Activated CD4-positive, alpha-beta T cell treated with anti-CD3 and anti-CD28 coated beads, Interleukin-2, amount 50 U/mL, for 16 hours (primary cell): ENCODE measurements around the gene APOBEC3F.
"Not testable (repeated sequence)": the region's sequence is repeated elsewhere in the genome, so short reads cannot be mapped to it uniquely, and the experiment has no call there.

Experiments
- DNase-seq: peaks from one replicate; pipeline ENCODE4 v3.0.0-alpha.2; 2020

Gene APOBEC3F

DNA sequence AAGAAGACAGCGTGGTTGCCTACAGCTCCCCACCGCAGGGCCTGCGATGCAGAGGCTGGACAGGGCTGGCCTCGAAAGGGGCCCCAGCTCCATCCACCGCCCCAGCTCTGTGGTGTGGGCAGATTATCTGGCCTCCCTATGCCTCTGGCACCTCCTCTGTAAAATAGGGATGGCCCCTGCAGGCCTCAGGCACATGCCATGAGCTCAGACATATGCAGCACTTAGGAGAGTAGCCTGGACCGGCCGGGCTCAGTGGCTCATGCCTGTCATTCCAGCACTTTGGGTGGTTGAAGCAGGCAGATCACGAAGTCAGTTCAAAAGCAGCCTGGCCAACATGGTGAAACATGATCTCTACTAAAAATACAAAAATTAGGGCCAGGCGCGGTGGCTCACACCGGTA lies 12.4 kb upstream of the APOBEC3F start:
- no peak for DNase-seq

DNA sequence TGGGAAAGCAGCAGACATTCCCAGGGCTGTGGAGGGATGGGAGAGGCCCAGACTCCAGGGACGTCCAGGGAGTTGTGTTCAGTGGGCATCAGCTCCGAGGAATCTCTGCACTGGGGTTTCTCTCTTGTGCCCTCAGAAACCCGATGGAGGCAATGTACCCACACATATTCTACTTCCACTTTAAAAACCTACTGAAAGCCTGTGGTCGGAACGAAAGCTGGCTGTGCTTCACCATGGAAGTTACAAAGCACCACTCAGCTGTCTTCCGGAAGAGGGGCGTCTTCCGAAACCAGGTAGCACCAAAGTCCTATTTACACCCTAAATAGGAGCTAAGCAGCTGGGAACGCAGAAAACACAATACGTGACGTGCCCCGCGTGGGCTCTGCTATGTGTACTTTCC lies 11.4 kb upstream of the APOBEC3F start:
- DNase-seq = no peak

DNA sequence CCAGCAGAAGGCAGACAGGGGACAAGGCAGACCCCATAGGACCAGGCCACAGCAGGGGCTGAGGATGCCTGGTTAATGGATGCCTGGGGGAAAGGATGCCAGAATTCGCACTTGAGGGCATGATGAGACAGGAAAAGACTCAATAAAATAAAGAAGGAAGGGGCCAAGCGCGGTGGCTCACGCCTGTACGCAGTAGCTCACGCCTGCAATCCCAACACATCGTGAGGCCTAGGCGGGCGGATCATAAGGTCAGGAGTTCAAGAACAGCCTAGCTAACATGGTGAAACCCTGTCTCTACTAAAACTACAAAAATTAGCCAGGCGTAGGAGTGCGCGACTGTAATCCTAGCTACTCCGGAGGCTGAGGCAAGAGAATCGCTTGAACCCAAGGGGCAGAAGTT lies 10.0 kb upstream of the APOBEC3F start:
- no peak for DNase-seq

DNA sequence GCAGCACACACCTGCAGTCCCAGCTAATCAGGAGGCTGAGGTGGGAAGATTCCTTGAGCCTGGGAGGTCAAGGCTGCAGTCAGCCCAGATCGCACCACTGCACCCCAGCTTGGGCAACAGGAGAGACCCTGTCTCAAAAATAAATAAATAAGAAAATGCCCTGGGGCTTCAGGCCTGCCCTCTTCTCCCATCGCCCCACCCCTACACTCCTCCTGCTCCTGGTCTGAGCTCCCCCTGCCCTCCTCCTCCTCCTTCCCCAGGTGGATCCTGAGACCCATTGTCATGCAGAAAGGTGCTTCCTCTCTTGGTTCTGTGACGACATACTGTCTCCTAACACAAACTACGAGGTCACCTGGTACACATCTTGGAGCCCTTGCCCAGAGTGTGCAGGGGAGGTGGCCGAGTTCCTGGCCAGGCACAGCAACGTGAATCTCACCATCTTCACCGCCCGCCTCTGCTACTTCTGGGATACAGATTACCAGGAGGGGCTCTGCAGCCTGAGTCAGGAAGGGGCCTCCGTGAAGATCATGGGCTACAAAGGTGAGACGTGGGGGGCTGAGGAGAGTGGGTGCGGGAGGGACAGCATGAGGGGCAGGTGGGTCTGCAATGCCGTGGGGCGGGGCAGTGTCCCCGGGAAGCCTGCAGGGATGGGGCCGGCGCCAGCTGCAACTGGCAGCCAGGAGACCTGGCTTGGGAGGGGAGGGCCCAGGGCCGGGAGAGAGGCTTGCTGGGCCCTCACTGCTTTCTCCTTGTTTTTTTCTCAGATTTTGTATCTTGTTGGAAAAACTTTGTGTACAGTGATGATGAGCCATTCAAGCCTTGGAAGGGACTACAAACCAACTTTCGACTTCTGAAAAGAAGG lies 9.0 kb upstream of the APOBEC3F start:
- DNase-seq = not testable (repeated sequence)

DNA sequence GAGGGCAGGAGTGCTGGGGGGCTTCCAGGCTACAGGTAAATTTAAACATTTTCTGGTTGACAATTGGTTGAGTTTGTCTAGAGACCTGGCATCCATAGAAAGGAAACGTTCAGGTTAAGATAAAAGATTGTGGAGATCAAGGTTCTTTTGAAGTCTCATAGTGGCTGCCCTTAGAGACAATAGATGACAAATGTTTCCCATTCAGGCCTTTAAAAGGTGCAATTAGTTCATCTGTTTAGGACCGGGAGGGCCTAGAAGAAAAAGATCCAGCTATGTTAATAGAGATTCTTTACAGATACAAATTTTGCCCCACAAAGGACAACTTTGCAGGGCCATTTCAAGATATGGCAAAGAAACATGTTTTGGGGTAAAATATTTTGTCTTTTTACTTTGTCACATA lies 3.6 kb upstream of the APOBEC3F start:
- DNase-seq = not testable (repeated sequence)

DNA sequence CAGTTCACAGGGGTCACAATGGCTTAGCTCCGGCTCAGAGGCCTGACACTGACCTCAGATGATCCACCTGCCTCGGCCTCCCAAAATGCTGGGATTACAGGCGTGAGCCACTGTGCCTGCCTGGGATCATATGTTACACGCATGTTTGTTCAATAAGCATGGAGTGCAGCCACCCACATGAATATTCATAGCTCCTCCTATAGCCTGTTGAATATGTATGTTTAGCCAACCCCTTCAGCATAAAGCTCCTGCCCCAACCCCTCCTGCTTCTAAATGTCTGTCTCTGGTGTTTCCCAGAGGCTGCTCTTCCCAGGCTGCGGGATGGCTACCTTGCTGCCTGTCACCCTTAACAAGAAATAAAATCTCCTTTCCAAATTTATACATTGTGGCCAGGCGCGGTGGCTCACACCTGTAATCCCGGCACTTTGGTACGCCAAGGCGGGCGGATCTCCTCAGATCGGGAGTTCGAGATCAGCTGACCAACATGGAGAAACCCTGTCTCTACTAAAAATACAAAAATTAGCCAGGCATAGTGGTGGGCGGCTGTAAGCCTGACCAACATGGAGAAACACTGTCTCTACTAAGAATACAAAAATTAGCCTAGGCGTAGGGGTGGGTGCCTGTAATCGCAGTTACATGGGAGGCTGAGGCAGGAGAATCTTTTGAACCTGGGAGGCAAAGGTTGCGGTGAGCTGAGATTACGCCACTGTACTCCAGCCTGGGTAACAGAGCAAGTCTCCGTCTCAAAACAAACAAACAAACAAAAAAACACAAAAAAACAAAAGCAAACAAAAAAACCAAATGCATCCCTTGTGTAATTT lies 1.1 kb upstream of the APOBEC3F start:
- DNase-seq = no peak

DNA sequence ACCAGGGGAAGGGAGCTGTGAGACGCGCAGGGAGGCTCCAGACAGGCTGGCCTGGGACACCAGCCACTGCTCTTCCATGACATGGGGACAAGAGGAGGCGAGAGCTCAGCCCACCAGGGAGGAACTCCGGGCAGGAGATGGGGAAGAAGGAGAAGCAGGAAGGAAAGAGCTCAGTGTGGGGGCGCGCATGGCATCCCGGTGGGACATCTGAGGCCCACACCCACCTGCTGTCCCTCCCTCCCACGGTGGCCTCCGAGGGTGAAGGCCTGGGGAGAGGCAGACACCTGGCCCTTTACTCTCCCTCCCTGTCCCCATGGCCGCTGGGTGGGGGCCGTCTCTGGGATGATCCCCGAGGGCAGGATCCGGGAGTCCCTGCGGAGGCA lies 518 bp upstream of the APOBEC3F start:
- DNase-seq = not testable (repeated sequence)

DNA sequence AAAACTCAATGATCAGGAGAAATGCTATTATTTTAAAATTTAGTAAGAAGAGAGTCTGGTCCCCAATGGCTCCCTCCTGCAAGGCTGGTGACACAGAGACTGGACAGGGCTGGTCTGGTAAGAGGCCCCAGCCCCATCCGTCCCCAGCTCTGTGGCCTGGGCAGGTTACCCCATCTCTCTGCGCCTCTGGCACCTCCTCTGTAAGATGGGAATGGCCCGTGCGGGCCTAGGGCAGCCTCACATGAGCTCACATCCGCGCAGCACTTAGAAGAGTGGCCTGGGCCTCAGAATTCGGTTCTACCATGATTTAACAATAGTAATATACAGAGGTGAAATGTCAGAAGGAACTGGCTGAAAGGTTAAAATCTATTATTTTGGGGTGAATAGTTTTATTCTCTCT lies 1.2 kb downstream of the APOBEC3F start:
- no peak for DNase-seq

DNA sequence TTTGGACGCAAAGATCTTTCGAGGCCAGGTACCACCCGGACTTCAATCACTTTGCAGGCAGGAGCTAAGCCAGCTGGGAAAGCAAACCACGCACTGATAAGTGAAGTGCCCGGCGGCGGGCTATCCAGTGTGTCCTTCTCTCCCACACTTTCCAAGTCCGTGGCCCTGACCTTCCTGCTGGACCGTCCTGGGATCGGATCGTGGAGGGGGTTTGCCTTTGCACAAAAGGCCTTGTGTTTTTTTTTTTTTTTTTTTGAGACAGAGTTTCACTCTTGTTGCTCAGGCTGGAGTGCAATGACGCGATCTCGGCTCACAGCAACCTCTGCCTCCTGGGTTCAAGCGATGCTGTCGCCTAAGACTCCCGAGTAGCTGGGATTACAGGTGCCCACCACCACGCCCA lies 2.4 kb downstream of the APOBEC3F start:
- not testable (repeated sequence) for DNase-seq

DNA sequence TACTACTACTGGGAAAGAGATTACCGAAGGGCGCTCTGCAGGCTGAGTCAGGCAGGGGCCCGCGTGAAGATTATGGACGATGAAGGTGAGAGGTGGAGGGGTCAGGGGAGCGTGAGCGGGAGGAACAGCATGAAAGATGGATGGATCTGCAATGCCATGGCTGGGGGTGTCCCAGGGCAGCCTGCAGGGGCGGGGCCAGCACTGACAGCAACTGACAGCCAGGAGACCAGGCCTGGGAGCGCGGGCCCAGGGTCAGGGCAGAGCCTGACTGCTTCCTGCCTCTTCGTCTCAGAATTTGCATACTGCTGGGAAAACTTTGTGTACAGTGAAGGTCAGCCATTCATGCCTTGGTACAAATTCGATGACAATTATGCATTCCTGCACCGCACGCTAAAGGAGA lies 4.5 kb downstream of the APOBEC3F start:
- not testable (repeated sequence) for DNase-seq

DNA sequence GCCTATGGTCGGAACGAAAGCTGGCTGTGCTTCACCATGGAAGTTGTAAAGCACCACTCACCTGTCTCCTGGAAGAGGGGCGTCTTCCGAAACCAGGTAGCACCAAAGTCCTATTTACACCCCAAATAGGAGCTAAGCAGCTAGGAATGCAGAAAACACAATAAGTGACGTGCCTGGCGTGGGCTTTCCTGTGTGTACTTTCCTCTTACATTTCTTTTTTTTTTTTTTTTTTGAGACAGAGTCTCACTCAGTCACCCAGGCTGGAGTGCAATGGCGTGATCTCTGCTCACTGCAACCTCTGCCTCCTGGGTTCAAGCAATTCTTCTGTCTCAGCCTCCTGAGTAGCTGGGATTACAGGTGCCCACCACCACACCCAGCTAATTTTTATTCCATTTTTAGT lies 8.8 kb downstream of the APOBEC3F start:
- not testable (repeated sequence) for DNase-seq

DNA sequence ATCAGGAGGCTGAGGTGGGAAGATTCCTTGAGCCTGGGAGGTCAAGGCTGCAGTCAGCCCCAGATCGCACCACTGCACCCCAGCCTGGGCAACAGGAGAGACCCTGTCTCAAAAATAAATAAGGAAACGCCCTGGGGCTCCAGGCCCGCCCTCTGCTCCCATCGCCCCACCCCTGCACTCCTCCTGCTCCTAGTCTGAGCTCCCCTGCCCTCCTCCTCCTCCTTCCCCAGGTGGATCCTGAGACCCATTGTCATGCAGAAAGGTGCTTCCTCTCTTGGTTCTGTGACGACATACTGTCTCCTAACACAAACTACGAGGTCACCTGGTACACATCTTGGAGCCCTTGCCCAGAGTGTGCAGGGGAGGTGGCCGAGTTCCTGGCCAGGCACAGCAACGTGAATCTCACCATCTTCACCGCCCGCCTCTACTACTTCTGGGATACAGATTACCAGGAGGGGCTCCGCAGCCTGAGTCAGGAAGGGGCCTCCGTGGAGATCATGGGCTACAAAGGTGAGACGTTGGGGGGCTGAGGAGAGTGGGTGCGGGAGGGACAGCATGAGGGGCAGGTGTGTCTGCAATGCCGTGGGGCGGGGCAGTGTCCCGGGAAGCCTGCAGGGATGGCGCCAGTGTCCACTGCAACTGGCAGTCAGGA lies 11.3 kb downstream of the APOBEC3F start:
- not testable (repeated sequence) for DNase-seq

DNA sequence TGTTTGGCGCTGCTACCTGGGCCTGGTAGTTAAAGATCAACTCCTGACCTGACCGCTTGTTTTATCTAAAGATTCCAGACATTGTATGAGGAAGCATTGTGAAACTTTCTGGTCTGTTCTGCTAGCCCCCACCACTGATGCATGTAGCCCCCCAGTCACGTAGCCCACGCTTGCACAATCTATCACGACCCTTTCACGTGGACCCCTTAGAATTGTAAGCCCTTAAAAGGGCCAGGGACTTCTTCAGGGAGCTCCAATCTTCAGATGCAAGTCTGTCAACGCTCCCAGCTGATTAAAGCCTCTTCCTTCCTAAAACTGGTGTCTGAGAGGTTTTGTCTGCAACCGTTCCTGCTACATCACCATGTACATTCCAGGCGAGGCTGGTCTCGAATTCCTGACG lies 15.0 kb downstream of the APOBEC3F start:
- no peak for DNase-seq

DNA sequence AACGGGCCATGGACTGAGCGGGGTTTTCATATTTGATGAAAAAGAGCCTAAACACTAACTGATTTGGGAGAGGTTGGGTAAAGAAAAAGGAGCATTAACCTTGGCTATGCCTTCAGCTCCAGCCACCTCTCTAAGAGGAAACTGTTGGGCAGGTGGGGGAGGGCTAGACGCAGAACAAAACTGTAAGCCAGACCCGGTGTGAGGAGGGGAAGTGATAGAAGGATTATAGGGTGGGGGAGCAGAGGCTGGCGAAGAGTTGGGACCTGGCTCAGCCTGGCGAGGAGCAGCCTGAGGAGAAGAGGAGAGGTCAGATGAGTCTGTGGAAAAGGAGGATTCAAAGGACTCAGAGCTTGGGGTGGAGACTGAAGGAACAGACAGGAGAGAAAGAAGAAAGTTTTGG lies 20.6 kb downstream of the APOBEC3F start:
- not testable (repeated sequence) for DNase-seq

DNA sequence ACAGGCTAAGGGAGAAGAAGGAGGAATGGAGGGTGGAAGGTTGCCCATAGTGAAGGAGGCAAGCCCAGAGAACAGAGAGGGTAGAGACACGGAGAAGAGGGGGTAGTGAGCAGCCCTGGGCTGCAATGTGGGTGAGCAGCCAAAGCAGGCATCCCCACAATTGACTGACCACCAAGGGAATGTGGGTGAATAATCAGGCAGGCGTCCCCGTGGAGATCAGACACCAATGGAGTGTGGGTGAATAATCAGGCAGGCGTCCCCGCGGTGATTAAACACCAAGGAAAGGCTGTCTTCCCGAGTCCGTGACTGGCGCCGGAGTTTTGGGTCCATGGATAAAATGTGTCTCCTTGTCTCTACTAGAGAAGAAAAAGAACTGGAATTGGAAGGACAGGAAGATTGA lies 21.3 kb downstream of the APOBEC3F start:
- DNase-seq = not testable (repeated sequence)

DNA sequence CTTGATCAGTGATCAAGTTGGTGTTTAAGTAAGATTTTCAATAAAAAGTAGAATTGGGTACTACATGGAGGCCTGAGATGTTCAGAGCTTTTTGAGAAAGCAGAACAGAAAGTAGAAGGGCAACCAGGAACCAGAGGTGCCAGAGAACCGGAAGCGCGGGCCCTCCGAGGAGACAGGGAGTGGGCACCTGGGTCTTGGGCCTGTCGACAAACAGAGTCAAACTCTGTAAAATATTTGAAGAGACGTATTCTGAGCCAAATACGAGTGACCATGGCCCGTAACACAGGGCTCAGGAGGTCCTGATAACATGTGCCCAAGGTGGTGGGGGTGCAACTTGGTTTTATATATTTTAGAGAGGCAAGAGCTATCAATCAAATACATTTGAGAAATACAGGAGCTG lies 23.2 kb downstream of the APOBEC3F start:
- DNase-seq = not testable (repeated sequence)

DNA sequence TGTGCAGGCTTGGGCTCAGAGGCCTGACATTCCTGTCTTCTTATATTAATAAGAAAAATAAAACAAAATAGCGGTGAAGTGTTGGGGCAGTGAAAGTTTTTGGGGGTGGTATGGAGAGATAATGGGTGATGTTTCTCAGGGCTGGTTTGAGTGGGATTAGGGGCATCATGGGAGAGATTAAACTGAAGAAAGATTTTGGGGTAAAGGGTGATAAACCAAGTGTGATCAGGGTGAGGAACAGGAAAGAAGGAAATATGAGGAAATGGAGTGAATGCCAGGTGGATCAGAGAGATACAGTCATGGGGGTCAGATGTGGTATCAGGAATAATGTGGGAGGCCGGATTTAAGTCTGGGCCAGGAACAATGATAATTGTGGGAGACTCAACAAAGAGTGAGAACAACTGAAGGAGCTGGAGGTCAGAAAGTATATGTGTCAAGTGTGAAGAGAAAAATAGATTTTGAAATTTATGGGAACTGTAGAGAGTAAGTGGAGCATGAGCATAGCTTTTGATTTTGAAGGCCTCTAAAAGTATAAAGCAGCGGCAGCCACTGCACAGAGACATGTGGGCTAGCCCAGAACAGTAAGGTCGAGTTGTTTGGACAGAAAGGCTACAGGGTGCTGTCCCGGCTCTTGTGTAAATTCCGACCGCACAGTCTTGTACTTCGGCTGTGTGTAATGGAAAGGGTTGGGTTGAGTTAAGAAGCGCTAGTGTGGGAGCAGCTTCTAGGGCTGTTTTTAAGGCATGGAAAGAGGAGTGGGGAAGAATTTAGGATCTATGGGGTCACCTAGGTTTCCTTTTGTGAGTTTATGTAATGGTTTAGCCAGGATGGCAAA lies 26.0 kb downstream of the APOBEC3F start:
- not testable (repeated sequence) for DNase-seq

DNA sequence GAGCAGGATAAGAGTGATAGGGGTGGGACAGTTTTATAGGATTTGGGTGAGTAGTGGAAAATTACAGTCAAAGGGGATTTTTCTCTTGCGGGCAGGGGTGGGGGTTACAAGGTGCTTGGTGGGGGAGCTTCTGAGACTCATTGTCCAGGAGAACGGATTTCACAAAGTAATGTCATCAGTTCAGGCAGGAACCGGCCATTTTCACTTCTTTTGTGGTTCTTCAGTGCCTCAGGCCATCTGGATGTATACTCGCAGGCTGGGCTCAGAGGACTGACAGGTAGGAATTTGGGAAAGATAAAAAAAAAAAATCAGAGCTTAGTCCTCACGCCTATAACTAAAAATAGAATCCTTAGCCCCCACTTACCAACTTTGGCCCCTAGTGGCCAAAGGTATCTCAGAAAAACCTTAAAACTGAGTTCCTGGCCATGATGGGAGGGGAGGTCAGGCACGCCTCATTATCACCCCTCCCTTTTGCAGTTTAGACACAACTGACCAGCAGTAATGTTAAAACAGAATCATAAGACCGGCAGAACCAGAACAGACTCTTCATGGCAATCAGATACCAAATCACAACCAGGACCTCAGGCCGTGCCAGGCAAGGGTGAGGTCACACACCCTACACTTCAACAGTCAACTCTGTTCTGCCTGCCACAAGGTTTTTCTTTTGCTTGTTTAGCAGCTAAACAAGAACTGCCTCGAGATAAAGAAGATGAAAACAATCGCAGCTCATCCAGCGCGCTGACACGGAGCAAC lies 27.5 kb downstream of the APOBEC3F start:
- DNase-seq = no peak

DNA sequence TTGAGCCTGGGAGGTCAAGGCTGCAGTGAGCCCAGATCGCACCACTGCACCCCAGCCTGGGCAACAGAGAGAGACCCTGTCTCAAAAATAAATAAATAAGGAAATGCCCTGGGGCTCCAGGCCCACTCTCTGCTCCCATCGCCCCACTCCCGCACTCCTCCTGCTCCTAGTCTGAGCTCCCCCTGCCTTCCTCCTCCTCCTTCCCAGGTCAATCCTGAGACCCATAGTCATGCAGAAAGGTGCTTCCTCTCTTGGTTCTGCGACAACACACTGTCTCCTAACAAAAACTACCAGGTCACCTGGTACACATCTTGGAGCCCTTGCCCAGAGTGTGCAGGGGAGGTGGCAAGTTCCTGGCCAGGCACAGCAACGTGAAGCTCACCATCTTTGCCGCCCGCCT lies 29.5 kb downstream of the APOBEC3F start:
- no peak for DNase-seq

DNA sequence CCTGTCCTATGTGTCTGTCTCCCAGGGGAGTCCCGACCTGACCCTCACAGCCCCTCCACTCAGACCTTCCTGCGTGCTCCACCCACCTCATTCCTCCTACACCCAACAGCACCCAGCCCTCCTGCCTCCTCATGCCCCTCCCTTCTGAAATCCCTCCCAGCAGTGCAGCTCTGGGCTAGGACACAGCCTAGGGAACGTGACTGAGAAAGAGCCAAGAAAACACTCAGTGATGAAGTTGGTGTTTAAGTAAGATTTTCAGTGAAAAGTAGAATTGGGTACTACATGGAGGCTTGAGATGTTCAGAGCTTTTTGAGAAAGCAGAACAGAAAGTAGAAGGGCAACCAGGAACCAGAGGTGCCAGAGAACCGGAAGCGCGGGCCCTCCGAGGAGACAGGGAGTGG lies 31.9 kb downstream of the APOBEC3F start:
- not testable (repeated sequence) for DNase-seq

DNA sequence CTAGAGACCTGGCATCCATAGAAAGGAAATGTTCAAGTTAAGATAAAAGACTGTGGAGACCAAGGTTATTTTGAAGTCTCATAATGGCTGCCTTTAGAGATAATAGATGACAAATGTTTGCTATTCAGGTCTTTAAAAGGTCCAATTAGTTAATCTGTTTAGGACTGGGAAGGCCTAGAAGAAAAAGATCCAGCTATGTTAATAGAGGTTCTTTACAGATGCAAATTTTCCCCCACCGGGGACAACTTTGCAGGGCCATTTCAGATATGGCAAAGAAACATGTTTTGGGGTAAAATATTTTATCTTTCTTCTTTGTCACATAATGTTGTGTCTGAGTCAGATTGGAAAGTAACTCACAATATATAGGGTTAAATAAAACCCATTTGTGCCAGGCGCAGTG lies 33.3 kb downstream of the APOBEC3F start:
- no peak for DNase-seq
